ENCODE measurements around the gene EGLN3. TPM values are rescaled to one million over a fixed set of nuclear protein-coding genes. Genes with fewer than 3 reads are reported as not detected.
"Not testable (repeated sequence)": the region's sequence is repeated elsewhere in the genome, so short reads cannot be mapped to it uniquely, and the experiment has no call there.

Gene EGLN3
- total RNA-seq, 1 donor from 2014 or later: 51.0 TPM

DNA sequence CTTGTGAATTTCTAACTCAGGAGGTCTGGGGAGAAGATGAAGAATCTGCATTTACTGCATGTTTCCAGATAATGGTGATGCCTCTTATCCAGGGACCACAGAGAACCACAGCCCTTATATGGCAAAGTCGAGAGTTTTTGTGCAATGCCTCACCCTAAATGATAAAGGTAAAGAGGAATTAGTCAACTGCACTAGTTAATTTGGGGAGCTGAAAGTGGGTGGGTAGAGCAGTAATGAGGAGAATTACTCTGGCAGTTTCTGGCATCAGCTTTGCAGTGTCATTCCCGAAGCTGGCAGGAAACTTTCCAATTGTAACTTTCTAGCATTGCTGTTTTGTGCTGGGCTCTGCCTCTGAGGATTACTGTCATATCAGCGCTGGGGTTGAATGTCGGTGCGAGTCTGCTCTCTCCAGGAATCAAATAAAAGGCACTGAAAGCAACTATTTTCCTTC is 10.3 kb downstream of the EGLN3 start:
- intact Hi-C loops (cut with micrococcal nuclease): loop anchor here (10.0 kb wide), 1 partner anchor 106 kb away; no protein-coding TSS in a partner anchor

DNA sequence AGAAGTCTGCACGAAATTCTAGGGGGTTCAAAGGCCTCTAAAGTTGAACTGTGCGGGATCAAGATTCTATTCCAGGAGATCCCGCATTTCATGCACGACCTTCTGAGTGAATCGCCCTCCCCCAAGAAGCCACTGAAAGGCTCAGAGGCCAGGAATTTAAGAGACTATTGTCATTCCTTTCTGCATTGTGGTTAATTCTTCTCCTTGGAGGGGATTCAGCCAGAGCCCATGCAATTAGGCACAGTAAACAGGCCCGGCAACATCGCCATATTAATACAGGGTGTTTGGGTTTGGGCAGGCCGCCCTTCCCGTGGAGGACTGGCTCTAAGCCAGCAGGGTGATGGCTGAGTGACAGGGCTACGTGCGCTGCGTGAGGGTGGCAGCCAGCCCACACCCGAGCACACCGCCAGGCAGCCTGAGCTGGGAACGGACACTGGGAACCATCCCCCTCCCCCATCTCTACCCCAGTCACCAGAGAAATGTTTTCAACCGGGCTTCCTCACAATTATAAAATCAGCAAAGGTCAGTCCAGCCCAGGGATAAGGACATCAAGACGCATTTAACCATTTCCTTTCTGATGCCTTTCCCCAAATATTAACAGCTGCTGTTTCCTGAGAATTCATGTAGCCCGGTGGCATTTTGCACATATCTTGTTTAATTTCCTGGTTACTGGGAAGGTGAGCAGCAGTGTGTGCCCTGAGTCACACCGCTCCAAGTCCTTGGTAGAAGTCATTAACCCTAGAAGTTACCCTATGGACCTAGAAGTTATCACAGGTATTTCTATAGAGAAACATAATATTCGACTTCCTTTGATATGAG is 12.5 kb downstream of the EGLN3 start:
- intact Hi-C loops (cut with micrococcal nuclease): no loop called here

DNA sequence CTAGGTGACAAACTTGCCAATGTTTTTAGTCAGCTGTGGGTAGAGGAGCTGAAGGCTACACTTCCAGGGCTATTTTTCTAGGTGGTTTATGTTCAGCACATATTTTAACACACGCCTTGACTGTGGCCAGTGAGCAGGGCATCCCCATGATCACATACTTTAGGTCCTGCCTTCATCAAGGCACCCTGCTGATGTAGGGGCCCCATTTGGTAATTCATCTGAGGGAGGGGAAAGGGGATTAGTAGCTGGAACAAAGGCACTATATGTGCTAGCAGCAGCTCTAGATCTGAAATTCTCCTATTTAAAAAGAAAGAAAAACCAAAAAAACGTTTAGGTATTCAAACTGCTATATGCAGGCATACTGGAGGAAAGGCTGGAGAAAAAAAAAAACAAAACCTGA is 14.5 kb downstream of the EGLN3 start:
- intact Hi-C loops (cut with micrococcal nuclease): no loop called here

DNA sequence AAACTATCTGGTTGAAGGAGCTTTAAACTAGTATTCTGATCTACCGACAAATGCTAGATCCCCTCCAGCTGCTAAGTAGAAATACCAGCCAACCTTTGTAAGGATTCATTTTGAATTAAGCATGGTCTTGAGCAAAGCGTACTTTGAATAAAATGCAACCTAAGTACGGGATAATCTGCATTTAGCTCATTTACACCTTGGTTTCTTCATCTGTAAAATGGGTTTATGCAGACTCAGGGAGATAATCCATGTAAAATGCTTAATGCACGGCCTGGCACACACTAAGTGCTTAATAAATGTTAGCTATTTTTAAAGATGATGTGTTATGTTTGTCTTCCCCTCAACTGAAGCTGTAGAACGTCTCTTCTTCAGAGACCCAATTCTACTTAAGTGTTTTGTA is 15.9 kb downstream of the EGLN3 start:
- intact Hi-C loops (cut with micrococcal nuclease): no loop called here

DNA sequence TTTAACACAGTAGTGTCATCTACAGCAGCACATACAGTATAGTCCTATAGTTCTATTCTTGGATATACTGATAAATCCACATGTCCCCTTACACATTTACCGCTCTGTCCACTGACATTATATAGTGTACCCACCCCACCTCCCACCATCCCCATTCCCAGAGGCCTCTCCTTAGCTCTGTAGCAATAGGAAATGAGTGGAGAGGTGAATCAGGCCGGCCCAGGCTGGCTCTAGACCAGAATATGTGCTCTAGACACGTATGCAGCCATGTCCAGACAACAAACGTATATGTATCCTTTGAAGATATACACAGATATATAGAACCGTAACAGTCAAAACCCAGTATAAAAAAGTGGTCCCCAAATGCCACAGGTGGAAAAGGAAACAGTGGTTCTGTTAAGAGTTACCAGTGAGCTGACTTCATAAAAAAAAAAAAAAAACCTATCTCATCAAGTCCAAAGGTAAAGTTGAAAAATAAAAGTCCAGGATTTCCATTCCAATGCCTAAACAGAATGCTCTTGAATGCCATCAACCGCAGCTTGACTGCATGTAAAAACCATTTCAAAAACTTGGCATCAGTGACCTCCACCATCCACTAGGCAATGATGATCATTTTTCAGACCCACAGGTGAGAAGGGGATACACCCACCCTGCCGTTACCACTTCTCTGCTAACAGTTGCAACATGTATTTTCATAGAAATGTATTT is 16.7 kb downstream of the EGLN3 start:
- intact Hi-C loops (cut with micrococcal nuclease): no loop called here

DNA sequence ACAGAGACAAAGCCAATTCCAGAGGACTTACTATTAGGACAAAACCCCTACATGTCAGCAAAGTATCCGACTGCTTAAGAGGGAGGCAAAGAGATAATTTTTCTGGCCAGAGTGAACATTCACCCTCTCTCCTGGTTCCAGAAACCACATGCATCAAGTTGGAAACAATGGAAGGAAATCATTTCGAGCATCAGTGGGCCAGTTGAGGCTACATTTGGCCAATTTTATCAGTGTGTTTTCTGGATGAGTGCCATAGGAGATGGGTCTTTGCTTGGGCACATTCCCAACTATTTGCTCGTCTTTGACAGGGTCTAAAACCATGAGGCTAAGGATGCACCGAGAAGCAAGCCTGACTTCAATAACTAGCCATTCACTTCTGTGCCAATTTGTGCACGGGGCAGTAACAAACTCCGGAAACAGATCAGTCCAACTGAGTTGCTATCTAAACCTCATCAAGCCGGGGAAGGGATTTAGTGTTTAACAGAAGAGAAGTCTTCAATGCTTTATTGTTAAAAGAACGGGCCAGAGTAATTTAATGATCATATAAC is 17.4 kb downstream of the EGLN3 start:
- intact Hi-C loops (cut with micrococcal nuclease): no loop called here

DNA sequence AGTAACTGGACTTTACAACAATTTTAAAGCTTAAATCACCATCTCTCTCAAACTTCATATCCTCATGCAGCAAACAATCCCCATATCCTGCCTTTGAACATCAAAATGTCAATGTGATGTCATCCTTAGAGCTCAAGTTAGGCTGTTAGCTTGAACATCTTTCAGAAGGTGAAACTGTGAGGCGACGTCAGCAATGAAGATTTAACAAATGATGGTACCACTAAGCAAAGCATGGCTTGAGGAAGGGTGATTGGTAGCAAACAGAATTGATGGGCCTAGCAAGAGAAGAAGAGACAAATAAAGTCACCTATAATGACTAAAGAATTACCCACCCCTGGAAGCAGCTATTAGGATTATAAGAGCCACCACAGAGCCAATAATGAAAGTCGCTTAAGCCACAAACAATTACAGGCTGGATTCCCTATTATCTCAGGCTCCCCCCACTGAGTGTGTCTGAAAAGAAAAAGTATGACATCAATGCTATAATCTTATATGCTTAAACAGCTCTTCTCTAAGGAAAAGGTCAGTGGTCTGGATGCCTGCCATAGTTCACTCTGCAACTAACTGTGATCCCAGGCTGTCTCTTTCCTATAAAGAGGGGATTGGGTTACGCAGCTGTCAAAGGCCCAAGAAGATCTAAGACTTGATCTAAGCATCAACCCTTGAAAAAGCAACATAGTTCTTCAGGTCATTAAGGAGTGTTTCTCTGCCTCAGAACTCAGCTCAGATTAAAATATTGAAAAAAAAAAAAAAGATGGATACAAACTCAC is 18.1 kb downstream of the EGLN3 start:
- intact Hi-C loops (cut with micrococcal nuclease): no loop called here

DNA sequence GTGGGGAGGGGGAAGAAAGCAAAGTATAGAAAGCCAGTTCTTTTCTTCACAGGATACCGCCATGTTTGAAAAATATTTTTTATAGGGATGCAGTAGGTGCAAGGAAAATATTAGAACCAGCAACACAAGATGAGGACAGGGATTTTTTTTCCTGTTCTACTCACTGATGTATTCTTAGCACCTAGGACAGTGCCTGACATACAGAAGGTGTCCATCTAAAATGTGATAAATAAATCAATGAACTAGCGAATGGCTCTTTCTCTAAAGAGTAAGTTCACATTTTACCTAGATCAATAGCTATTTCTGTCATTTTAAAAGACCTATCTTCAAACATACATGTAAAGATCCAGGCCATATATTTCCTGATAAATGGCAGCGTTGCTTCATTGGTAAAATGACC is 18.8 kb downstream of the EGLN3 start:
- intact Hi-C loops (cut with micrococcal nuclease): no loop called here

DNA sequence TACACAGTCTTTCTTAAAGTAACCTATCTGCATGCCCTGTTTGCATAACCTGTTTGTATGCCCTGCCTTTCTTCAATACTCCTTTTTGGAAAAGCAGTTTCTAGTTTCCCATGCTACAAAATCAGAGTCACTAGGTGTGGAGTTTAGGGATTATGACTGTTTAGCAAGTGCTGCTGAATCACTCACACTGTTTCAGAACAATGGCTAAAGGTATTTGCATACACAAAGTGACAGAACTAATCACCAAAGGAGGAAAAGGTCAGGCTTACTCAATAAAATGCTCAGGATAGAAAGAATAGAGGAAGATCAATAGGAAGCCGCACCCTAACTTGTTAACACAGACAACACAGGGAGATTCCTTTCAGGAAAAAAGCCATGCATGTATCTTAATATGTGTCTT is 19.4 kb downstream of the EGLN3 start:
- intact Hi-C loops (cut with micrococcal nuclease): no loop called here

DNA sequence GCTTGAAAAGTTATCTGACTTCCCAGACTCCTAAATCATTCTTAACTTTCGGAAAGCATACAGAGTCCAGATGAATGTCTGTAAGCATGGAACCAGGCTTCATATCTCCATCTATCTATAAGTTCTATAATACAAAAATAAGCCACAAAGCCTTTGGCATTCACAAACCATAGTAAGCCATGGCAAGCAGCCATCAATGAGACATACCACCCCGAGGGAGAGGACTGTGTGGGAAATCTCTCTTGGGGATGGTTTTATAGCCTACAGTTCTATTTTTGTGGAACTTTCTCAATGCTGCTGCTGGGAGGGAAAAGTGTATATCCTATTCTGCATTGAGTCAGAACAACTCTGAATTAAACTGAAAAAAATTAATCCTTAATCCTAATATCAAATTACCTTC is 20.4 kb downstream of the EGLN3 start:
- intact Hi-C loops (cut with micrococcal nuclease): no loop called here

DNA sequence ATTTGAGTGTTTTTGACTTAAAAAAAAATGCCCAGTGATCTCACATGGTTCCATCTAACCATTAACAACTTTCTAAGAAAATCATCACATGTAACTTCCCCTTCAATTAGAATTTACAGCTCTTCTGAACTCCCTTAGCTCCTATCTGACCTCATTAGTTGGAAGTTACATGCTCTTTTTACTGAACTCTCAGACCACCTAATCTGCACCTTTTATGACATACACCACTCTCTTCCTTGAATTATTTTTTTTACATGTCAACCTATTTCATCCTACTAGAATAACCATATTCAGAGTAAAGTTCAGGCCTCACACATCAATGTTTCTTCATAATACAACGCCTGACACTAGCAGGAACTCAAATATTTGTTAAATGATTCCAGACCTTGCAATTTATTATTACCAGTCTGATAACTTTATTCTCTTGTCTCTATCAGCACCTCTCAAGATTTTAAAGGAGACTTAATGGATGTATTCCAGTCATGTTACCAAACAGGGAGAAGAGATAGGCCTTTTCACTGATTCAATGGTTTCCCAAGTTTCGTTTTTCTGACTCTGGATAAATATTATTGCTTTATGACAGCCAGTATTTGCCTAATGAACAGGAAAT is 21.0 kb downstream of the EGLN3 start:
- intact Hi-C loops (cut with micrococcal nuclease): no loop called here

DNA sequence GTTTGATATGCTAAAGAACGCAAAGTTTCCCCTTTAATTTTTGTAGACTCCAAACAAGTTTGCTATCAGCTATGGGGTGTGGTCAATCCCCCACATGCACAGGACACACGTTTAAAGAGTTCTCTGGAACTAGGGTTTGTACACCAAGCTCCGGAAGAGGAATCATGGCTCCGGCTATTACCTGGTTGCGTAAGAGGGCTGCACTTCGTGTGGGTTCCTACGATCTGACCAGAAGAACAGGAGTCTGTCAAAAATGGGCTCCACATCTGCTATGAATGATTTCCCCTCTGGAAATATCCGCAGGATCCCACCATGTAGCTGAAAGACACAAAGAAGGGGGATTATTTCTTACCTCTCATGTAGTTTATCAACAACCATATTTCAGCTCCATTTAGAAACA is 22.0 kb downstream of the EGLN3 start:
- intact Hi-C loops (cut with micrococcal nuclease): no loop called here

DNA sequence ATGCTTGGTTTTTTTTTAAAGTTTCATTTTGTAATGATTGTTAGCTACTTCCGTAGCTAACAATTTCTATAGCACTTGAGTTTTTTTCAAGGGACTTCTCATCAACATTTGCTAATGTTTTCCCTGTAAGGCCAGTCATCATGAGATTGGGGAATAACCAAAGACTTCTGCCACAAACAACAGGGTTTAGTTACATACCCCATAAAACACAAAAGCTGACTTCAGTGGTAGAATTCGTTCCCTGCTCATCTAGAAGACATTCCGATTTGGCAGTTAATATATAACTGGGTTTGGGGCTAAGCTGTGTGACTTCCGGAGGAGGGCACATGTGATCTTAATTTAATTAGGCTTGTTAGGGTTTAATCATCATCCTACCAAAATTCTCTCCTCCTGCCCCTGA is 22.9 kb downstream of the EGLN3 start:
- intact Hi-C loops (cut with micrococcal nuclease): no loop called here

DNA sequence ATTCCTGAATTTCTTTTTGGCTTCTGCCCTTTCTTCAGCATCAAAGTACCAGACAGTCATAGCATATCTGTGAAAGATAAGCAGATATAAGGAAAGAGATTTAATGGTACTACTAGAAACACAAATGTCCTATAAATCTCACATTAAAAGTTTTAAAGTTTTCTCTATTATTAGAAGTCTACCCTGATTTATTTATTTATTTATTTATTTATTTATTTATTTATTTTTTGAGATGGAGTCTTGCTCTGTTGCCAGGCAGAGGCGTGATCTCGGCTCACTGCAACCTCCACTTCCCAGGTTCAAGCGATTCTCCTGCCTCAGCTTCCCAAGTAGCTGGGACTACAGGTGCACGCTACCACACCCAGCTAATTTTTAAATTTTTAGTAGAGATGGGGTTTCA is 23.9 kb downstream of the EGLN3 start:
- intact Hi-C loops (cut with micrococcal nuclease): not testable (repeated sequence)

DNA sequence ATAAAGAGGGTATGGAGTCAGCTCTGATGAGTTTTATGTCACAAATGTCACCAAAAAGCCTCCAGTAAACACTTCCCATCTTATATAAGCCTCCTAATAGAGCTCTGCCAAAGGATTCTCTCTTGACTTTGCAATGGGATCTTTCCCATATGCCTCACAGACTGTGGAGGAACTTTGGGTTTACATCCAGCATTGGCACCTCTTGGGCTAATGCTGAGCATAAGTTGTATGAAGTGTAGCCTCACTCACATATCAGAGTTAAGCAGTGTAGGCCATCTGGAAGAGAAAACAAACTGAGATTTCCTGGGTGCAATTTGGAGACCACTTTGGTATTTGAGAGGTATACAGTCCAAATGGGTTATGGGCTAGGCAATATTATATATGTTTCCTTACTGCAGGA is 24.9 kb downstream of the EGLN3 start:
- intact Hi-C loops (cut with micrococcal nuclease): no loop called here

DNA sequence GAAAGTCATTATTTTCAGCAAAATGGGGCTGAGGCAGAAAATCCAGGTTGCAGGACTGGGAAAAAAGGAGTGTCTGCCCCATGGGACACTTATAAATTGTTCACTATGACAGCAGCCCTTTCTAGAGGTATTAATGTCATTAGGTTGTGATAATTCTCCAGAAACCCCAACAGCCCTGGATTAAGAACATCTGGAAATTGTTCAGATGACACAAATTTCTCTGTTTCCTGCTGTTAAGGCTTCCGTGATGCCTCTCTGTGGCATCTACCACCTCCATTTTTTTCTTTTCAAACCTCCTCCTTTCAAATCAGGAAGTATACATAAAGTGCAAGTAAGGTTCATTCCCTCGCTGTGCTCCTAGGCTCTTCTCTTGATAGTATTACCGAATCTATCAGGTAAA is 25.6 kb downstream of the EGLN3 start:
- intact Hi-C loops (cut with micrococcal nuclease): no loop called here

DNA sequence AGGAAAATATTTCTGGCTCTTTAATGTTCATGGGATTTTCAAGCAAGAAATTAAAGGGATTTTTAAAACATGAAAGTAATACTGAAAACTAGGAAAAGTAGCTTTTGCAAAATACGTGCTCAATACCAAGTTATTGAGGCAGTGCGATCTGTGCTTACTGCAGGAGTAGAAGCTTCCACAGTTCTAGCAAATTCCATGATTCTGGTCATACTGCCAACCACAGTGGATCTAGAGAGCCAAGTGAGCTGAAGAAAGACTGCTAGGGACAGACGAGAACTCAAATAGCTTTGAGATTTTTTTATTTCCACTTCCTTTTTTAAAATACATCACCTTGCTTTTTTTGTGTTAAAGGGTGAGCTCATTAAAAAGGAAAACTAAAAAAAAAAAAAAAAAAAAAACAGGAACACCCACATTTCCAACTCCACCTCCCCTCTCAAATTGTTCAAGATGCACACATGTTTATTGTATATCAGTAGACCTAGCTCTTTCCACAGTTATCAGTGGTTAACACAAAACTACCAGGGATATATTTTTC is 26.2 kb downstream of the EGLN3 start:
- intact Hi-C loops (cut with micrococcal nuclease): no loop called here

DNA sequence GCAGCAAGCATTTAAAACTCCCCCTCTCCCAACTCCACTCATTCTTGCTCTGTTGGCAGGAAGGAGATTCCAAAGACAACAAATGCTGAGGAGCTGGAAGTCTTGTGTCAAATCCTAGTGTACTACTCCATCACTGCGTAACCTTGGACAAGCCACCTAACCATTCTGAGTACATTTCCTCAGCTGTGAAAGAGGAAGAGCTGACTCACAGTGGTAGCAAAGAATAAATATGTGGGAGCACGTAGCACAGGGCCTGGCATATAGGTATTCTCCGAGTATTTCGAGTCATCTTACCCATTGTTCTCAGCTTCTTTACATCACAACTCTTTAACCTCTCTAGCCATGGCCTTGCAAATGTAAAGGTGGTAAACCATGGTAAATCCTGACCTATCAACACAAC is 28.7 kb downstream of the EGLN3 start:
- intact Hi-C loops (cut with micrococcal nuclease): no loop called here

DNA sequence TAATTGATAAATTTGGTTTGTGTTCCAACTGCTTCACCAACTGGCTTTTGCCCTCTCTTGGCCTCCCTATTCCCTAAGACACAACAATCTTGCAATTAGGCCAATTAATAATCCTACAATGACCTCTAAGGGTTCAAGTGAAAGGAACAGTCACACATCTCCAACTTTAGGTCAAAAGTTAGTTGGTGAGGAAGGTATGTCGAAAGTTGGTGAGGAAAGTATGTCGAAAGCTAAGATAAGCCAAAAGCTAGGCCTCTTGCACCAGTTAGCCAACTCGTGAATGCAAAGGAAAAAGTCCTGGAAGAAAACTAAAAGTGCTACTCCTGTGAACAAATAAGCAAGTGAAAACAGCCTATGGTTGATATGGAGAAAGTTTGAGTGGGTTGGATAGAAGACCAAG is 32.6 kb downstream of the EGLN3 start:
- intact Hi-C loops (cut with micrococcal nuclease): no loop called here

DNA sequence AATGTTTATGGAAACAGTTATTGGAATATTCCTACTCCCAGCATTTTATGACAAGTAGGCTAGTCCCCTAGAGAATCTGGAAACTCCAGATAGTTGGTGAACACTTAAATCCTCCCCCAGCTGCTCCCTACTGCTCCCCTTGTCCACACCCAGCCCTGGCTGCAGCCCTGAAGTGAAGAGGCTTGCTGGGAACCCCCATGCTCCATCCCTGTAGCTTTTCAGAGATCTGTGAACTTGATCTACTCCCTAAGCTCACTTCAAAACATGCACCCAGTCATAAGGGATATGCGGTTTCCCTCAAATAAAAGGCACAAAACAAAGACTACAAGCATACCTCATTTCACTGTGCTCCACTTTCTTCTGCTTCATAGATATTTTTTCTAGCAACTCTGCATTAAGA is 33.2 kb downstream of the EGLN3 start:
- intact Hi-C loops (cut with micrococcal nuclease): no loop called here

All from T-helper 2 cell treated with Interferon-gamma antibody and Interleukin-4, amounts not matched to agents 100 ng/mL and 5 ng/mL, for 36 hours (primary cell).